ENCODE data around the gene GLUL. TPM values are rescaled to one million over a fixed set of nuclear protein-coding genes. Genes with fewer than 3 reads are reported as not detected.

GLUL gene
- total and polyA plus RNA-seq, 12 donors: 131 to 787 (median 409) TPM

GRCh38 chr1:182388392-182389134 lies 3.0 kb downstream of the GLUL start:
- intact Hi-C loops (cut with DNase I): no loop called here
- no peak for TF ChIP-seq CTCF (IDR thresholded peaks at IDR 0.05)
- Histone ChIP-seq H3K9me3 (no peaks in the 10 kb centered on the region), H3K4me3 (peak overlapping the region; percentile 65 to 99 (median 90)), H3K27ac (peak overlapping the region in 9 of 10 donors; percentile 95 to 100 (median 99)), H3K4me1 (peaks cover 12 to 75% (median 40%) of the 10 kb centered on the region in 9 donors), H3K36me3 (peaks cover 0 to 61% (median 47%) of the 10 kb centered on the region in 9 donors), H3K27me3 (no peaks in the 10 kb centered on the region)
- WGBS, 2 donors: 42 to 53% methylated on average over 5 of the region's 5 CpGs
- DNase-seq: no peak
- ATAC-seq: no peak

DNA sequence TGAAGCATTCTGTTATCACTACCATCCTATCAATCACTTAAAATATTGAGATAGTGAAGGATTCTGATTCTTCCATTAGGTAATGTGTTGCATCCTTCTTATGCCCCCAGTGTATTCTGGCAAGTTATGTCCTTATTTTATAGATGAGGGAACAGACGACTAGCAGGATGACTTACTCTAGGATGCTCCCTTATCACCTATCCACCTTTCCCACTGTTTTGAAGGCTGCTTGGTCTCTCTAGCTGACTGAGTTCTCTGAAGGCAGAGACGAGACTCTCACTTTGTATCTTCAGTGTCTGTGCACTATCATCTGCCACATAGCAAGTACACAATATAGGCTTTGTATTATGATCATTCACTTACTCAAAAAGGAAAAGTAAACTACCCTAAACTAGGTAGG lies 4.0 kb downstream of the GLUL start:
- Histone ChIP-seq H3K27me3 (no peaks in the 10 kb centered on the region), H3K4me3 (peak overlapping the region in 3 of 10 donors; percentile 4 to 99 (median 95)), H3K27ac (peak overlapping the region in 4 of 10 donors; percentile 13 to 99 (median 74)), H3K4me1 (peaks cover 12 to 71% (median 39%) of the 10 kb centered on the region in 9 donors), H3K36me3 (peaks cover 0 to 71% (median 55%) of the 10 kb centered on the region in 9 donors), H3K9me3 (no peaks in the 10 kb centered on the region)
- intact Hi-C loops (cut with DNase I): no loop called here
- TF ChIP-seq CTCF (IDR thresholded peaks at IDR 0.05): no peak
- 49 to 73% methylated on average over 2 of the region's 2 CpGs for WGBS, 2 donors
- DNase-seq (no peak), ATAC-seq (no peak)

DNA sequence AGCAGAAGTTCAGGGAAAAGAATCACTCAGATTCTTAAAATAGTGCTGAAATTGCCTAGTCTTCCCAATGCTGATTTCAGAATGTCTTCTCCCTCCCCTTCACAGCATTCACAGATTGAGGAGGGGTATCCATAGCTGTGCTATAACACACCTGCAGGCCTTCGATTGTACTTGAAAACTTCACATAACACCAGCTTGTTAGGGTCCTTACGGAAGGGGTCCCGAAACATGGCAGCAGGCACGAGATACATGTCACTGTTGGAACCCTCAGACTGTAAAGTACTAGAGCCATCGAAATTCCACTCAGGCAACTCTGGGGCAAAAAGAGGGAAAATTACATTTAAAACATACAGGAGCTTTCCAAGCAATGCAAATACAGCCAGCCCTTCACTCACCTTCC lies 4.6 kb downstream of the GLUL start:
- Histone ChIP-seq H3K4me1 (peaks cover 12 to 65% (median 36%) of the 10 kb centered on the region in 9 donors), H3K9me3 (no peaks in the 10 kb centered on the region), H3K36me3 (peaks cover 0 to 77% (median 55%) of the 10 kb centered on the region in 9 donors), H3K27me3 (no peaks in the 10 kb centered on the region), H3K4me3 (peak overlapping the region in 1 of 10 donors; percentile 4), H3K27ac (peak overlapping the region in 3 of 10 donors; percentile 32 to 50 (median 42))
- ATAC-seq (no peak), DNase-seq (no peak)
- no peak for TF ChIP-seq CTCF (IDR thresholded peaks at IDR 0.05)
- WGBS, 2 donors: 45 to 76% methylated on average over 5 of the region's 5 CpGs
- intact Hi-C loops (cut with DNase I): no loop called here

DNA sequence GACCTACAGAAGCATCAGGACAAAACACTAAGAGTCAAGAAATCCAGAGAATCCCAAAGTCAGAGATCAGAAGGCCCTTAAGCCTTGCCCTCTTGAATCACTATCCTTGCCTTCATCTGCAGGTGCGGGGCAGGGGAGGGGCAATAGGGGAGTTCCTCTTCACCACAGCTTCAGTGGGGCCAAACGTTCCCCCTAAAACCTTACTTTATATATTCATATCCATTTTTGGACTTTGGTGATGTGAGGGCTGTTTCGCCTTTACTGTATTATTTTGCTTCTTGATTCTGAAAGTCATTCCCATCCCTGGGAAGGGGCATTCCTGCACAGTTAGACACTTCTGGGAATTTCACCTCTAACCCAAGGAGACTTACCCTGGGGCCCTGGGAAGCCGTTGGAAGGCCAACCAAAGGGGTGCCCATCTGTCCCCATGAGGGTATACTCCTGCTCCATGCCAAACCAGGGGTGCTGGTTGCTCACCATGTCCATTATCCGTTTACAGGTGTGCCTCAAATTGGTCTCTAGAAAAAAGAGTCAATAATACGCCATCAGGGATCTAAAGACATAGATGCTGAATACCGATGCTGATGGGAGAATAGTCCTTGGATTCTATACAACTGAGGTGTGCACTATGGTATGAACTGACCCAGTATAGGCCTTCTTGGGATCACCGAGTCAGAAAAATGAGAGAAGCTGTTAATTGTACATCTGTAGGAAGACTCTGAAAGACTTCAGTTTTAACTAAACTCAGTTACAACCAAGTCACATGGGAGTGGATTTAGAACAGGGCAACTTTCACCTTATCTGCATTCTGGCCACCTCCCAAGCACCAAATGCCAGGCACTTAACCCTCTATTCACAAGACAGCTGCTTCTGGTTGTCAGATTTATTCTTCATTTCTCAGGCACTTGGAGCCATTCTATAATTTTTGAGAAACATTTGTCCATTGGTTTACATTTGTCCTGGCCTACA lies 5.4 kb downstream of the GLUL start:
- Histone ChIP-seq H3K4me1 (peaks cover 12 to 65% (median 36%) of the 10 kb centered on the region in 9 donors), H3K9me3 (no peaks in the 10 kb centered on the region), H3K36me3 (peaks cover 0 to 83% (median 55%) of the 10 kb centered on the region in 9 donors), H3K27ac (peak overlapping the region in 4 of 10 donors; percentile 20 to 50 (median 37)), H3K27me3 (no peaks in the 10 kb centered on the region), H3K4me3 (peak overlapping the region in 1 of 10 donors; percentile 6)
- TF ChIP-seq CTCF (IDR thresholded peaks at IDR 0.05): no peak
- ATAC-seq (no peak), DNase-seq (peak in 1 of 2 donors; percentile 21)
- intact Hi-C loops (cut with DNase I): no loop called here
- WGBS, 2 donors: 74 to 81% methylated on average over 8 of the region's 8 CpGs

Measured in heart right ventricle (tissue), 16 donors.